ENCODE data around the gene ACTR1A. TPM values are rescaled to one million over a fixed set of nuclear protein-coding genes. Genes with fewer than 3 reads are reported as not detected.

The ACTR1A gene
- total and polyA plus RNA-seq, 7 donors: 48.6 to 146 (median 124) TPM

DNA sequence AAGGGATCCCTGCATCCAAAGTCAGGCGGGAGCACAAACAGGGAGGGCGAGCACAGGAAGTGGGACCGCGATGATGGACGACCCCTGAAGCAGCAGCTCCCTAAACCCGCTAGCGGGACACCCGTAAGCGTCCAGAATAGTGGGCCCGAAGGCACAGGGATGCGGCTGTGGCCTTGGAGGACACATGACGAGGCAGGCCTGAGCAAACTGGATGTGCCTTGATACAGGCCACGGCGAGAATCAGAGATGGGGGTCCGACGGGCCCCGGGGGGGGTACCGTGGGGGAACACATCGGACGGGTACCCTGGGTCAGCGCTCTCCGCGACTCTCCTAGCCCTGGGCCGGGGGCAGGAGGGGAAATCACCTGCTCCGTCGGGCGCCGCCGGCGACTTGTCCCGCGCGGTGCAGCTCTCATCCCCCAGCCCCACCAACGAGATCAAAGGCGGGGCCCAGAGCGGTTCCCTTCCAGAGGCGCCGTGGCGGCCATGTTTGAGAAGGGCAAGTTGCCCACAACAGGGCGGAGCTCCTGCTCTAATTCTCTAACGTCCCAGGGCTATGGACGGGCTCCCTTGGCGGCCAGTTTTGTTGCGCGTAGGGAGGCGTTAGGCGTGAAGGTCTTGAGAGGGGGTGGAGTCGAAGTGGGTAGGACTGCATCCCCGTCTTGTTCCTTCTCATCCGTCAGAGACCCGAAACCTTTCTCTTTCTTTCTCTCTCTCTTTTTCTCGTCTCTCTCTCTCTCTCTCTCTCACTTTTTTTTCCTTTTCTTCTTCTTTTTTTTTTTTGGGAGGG, 70.2 kb downstream of the ACTR1A start, which contains the start of gene CUEDC2:
TSS of gene CUEDC2 (minus strand) at position 413 of the 789 bp plus-strand sequence. CDS start 7,386 bp downstream, outside the sequence.
- Histone ChIP-seq H3K27ac (peak within 1 kb of the TSS; percentile 84 to 95 (median 86)), H3K4me3 (peak within 1 kb of the TSS; percentile 83 to 99 (median 90)), H3K27me3 (peaks cover 0 to 28% (median 5%) of the 10 kb centered on the region in 3 donors), H3K36me3 (no peaks in the 10 kb centered on the region), H3K9me3 (no peaks in the 10 kb centered on the region), H3K4me1 (peaks cover 0 to 16% (median 12%) of the 10 kb centered on the region in 4 donors)
- intact Hi-C loops (cut with DNase I): loop anchor here (2.0 kb wide), 1 partner anchor 18 kb away; the partner anchor contains the start of gene C10orf95
- peak in 1 of 2 donors; percentile 16 for TF ChIP-seq POLR2A (IDR thresholded peaks at IDR 0.05)
- TF ChIP-seq, protein P1, sequence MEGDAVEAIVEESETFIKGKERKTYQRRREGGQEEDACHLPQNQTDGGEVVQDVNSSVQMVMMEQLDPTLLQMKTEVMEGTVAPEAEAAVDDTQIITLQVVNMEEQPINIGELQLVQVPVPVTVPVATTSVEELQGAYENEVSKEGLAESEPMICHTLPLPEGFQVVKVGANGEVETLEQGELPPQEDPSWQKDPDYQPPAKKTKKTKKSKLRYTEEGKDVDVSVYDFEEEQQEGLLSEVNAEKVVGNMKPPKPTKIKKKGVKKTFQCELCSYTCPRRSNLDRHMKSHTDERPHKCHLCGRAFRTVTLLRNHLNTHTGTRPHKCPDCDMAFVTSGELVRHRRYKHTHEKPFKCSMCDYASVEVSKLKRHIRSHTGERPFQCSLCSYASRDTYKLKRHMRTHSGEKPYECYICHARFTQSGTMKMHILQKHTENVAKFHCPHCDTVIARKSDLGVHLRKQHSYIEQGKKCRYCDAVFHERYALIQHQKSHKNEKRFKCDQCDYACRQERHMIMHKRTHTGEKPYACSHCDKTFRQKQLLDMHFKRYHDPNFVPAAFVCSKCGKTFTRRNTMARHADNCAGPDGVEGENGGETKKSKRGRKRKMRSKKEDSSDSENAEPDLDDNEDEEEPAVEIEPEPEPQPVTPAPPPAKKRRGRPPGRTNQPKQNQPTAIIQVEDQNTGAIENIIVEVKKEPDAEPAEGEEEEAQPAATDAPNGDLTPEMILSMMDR (IDR thresholded peaks at IDR 0.05): no peak
- peak in 1 of 4 donors; percentile 19 for TF ChIP-seq EP300 (IDR thresholded peaks at IDR 0.05)
- TF ChIP-seq POLR2AphosphoS5 (IDR thresholded peaks at IDR 0.05): peak; percentile 48 to 85 (median 74)
- 0 to 1% methylated on average over 52 of the region's 52 CpGs for WGBS, 2 donors
- DNase-seq: peak; percentile 98

DNA sequence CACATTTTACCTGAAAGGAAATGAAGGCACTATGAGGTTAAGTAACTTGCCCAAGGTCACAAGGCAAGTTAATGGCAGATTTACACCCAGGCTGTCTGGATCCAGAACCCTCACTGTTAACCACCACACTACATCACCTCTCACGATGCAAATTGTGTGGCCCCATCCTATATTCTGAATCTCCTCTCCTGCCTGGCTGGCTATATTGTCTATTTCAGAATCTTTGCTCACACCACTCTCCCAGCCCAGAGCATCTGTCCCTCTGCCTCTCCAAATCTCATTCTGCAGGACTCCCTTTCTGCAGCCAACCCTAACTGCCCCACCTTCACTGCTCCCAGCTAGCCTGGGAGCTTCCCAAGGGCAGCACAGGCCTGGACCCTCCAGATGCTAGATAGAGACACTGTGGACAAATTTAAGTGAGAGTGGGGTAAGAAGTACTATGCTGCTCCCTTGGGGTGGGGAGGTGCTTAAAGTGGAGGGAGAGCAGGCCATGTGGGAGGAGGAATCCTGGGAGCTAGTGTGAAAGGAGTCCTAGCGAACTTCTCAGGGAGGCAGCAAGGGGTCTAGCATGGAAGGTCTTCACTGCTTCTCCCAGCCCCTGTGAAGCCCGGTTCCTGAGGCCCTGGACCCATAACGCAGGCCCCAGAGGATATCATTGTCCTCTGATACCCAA, 70.9 kb downstream of the ACTR1A start:
- H3K27ac ChIP-seq: peak overlapping the region; percentile 84 to 95 (median 86)
- no peaks in the 10 kb centered on the region for H3K9me3 ChIP-seq
- DNase-seq: no peak
- H3K27me3 ChIP-seq: peaks cover 0 to 28% (median 5%) of the 10 kb centered on the region in 3 donors
- WGBS, 2 donors: 15 to 22% methylated on average over 4 of the region's 4 CpGs
- TF ChIP-seq, protein P1 (IDR thresholded peaks at IDR 0.05): no peak
- TF ChIP-seq POLR2AphosphoS5 (IDR thresholded peaks at IDR 0.05): no peak
- TF ChIP-seq EP300 (IDR thresholded peaks at IDR 0.05): no peak
- TF ChIP-seq POLR2A (IDR thresholded peaks at IDR 0.05): no peak
- intact Hi-C loops (cut with DNase I): loop anchor here (2.0 kb wide), 1 partner anchor 19 kb away; the partner anchor contains the start of gene C10orf95
- H3K36me3 ChIP-seq: no peaks in the 10 kb centered on the region
- H3K4me3 ChIP-seq: peak overlapping the region; percentile 83 to 99 (median 90)
- peaks cover 0 to 16% (median 12%) of the 10 kb centered on the region in 4 donors for H3K4me1 ChIP-seq

DNA sequence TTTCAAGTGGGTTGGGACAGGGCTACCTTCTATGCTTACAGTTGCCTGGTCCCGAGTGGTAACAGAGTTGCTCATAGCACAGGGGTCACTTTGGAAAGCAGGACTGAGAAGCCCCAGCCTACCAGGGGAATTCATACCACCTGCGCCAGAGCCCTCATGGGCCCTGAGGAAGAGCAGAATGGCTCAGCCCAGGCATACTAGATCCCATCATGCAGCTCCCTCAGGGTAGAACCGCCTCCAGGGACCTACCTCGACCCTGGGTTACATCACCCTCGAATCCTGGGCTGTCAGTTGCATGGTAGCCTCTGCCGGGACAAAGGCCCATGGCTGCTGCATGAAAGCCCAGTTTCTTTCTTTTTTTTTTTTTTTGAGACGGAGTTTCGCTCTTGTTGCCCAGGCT, 73.0 kb downstream of the ACTR1A start:
- WGBS, 2 donors: 91 to 92% methylated on average over 8 of the region's 8 CpGs
- H3K36me3 ChIP-seq: peaks cover 0 to 6% (median 2%) of the 10 kb centered on the region in 4 donors
- intact Hi-C loops (cut with DNase I): loop anchor here (5.0 kb wide), 1 partner anchor 187 kb away; the partner anchor contains the start of gene PITX3
- no peak overlapping the region for H3K4me3 ChIP-seq
- H3K9me3 ChIP-seq: no peaks in the 10 kb centered on the region
- peaks cover 0 to 13% (median 5%) of the 10 kb centered on the region in 3 donors for H3K27me3 ChIP-seq
- TF ChIP-seq POLR2A (IDR thresholded peaks at IDR 0.05) (no peak), EP300 (IDR thresholded peaks at IDR 0.05) (no peak), POLR2AphosphoS5 (IDR thresholded peaks at IDR 0.05) (no peak)
- TF ChIP-seq, protein P1 (IDR thresholded peaks at IDR 0.05): no peak
- peaks cover 0 to 16% (median 12%) of the 10 kb centered on the region in 4 donors for H3K4me1 ChIP-seq
- no peak overlapping the region for H3K27ac ChIP-seq
- no peak for DNase-seq

Small RNA genes lying within 50 kb of the gene (small RNA-seq; reads per million reads assigned to genes)
- gene MIR146B: 424 to 754 (median 478) reads per million in 3 donors

Other genes with a start within 250 kb of the ACTR1A start
- gene NFKB2, start 107.0 kb downstream of the ACTR1A start, total RNA-seq: 10 to 100 TPM; 29.6 to 41.1 (median 36.0) TPM
- 10 to 100 TPM in 2 of 3 donors, 1 to 10 TPM in 1; 5.4 to 41.5 (median 11.1) TPM for gene NFKB2, start 107.0 kb downstream of the ACTR1A start, polyA plus RNA-seq
- 100 to 1,000 TPM; 343 to 449 (median 417) TPM for gene PSD, start 83.9 kb downstream of the ACTR1A start, total RNA-seq
- 10 to 100 TPM in 1 of 3 donors, 1 to 10 TPM in 1, under 1 TPM in 1; 0.69 to 23.3 (median 6.0) TPM for gene PSD, start 83.9 kb downstream of the ACTR1A start, polyA plus RNA-seq
- gene FBXL15, start 81.9 kb downstream of the ACTR1A start, total RNA-seq: 10 to 100 TPM; 19.7 to 51.3 (median 34.2) TPM
- 10 to 100 TPM; 19.0 to 36.7 (median 21.0) TPM for gene FBXL15, start 81.9 kb downstream of the ACTR1A start, polyA plus RNA-seq
- 10 to 100 TPM; 65.2 to 93.5 (median 82.4) TPM for gene CUEDC2, start 70.1 kb downstream of the ACTR1A start, total RNA-seq
- gene CUEDC2, start 70.1 kb downstream of the ACTR1A start, polyA plus RNA-seq: 10 to 100 TPM; 30.0 to 47.7 (median 33.3) TPM
- gene C10orf95, start 51.2 kb downstream of the ACTR1A start, total RNA-seq: under 1 TPM in 1 of 4 donors, not detected in 3; 0.36 TPM
- gene C10orf95, start 51.2 kb downstream of the ACTR1A start, polyA plus RNA-seq: 1 to 10 TPM in 2 of 3 donors, under 1 TPM in 1; 0.92 to 2.4 (median 1.1) TPM
- gene SUFU, start 1.3 kb upstream of the ACTR1A start, total RNA-seq: 10 to 100 TPM in 1 of 4 donors, 1 to 10 TPM in 3; 5.0 to 10.5 (median 6.7) TPM
- 1 to 10 TPM; 1.2 to 6.6 (median 3.2) TPM for gene SUFU, start 1.3 kb upstream of the ACTR1A start, polyA plus RNA-seq
- gene TRIM8, start 141.8 kb upstream of the ACTR1A start, total RNA-seq: 10 to 100 TPM; 58.9 to 88.6 (median 67.1) TPM
- 10 to 100 TPM; 25.0 to 53.0 (median 46.8) TPM for gene TRIM8, start 141.8 kb upstream of the ACTR1A start, polyA plus RNA-seq
- gene ARL3, start 211.7 kb upstream of the ACTR1A start, total RNA-seq: 10 to 100 TPM in 2 of 4 donors, 1 to 10 TPM in 2; 7.3 to 12.0 (median 9.3) TPM
- 1 to 10 TPM; 4.6 to 8.4 (median 5.4) TPM for gene ARL3, start 211.7 kb upstream of the ACTR1A start, polyA plus RNA-seq
- 1 to 10 TPM in 2 of 4 donors, under 1 TPM in 2; 0.66 to 6.1 (median 1.5) TPM for gene SFXN2, start 211.9 kb upstream of the ACTR1A start, total RNA-seq
- gene SFXN2, start 211.9 kb upstream of the ACTR1A start, polyA plus RNA-seq: 10 to 100 TPM in 1 of 3 donors, 1 to 10 TPM in 2; 2.4 to 11.6 (median 3.0) TPM
- 100 to 1,000 TPM in 2 of 4 donors, 10 to 100 TPM in 2; 83.8 to 148 (median 115) TPM for gene WBP1L, start 241.2 kb upstream of the ACTR1A start, total RNA-seq
- 10 to 100 TPM; 22.9 to 39.3 (median 25.8) TPM for gene WBP1L, start 241.2 kb upstream of the ACTR1A start, polyA plus RNA-seq